Measurements from ENCODE around the gene TAAR6. TPM values are rescaled to one million over a fixed set of nuclear protein-coding genes. Genes with fewer than 3 reads are reported as not detected.

Gene TAAR6
- total RNA-seq, 1 experiment from 2014 or later = not detected

- CTCF ChIA-PET = no interaction called here
- BruUV-seq (replicated peaks) = no TSS peak
Measured at GRCh38 chr6:132537977-132538376, 32.1 kb upstream of the TAAR6 start, which contains the start of gene TAAR9. Gene TAAR9 (plus strand): TSS chr6:132538277. CDS start chr6:132538290, 13 bp downstream.

DNA sequence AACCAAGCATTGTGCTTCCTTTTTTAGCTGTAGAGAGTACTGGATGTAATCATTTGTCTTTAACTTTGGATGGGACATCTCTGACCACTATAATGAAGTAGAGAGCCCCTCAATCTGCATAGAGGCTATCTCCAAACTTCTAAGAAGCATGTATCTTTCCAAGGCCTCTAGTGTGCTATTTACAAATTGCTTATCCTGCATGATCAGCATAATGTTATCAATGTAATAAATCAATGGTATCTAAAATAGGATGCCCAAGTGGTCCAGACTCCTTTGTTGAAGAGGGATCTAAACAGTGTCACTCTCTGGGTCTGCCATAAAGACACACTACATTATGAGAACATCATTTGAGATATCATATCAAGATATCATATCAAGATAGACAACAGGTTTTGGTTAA, 25.3 kb upstream of the TAAR6 start:
- Mint-ChIP-seq H3K4me1 (ENCODE audit: low read depth, unreplicated experiment) (peaks cover 10% of the 10 kb centered on the region), H3K27me3 (ENCODE audit: unreplicated experiment) (no peaks in the 10 kb centered on the region), H3K4me3 (ENCODE audit: low read depth, unreplicated experiment) (no peak overlapping the region), H3K36me3 (ENCODE audit: insufficient read depth, unreplicated experiment) (no peaks in the 10 kb centered on the region), H3K9me3 (ENCODE audit: low read depth, unreplicated experiment) (no peaks in the 10 kb centered on the region), H3K27ac (ENCODE audit: unreplicated experiment) (no peak overlapping the region)
- DNase-seq = no peak
- CTCF ChIA-PET = no interaction called here
- no TSS peak for BruUV-seq (replicated peaks)
- TF ChIP-seq, protein P1, sequence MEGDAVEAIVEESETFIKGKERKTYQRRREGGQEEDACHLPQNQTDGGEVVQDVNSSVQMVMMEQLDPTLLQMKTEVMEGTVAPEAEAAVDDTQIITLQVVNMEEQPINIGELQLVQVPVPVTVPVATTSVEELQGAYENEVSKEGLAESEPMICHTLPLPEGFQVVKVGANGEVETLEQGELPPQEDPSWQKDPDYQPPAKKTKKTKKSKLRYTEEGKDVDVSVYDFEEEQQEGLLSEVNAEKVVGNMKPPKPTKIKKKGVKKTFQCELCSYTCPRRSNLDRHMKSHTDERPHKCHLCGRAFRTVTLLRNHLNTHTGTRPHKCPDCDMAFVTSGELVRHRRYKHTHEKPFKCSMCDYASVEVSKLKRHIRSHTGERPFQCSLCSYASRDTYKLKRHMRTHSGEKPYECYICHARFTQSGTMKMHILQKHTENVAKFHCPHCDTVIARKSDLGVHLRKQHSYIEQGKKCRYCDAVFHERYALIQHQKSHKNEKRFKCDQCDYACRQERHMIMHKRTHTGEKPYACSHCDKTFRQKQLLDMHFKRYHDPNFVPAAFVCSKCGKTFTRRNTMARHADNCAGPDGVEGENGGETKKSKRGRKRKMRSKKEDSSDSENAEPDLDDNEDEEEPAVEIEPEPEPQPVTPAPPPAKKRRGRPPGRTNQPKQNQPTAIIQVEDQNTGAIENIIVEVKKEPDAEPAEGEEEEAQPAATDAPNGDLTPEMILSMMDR (IDR thresholded peaks at IDR 0.05; ENCODE audit: unreplicated experiment) = no peak
- intact Hi-C loops (cut with micrococcal nuclease; ENCODE audit: unreplicated experiment) = no loop called here

More at GRCh38 chr6:132537977-132538376, 32.1 kb upstream of the TAAR6 start, which contains the start of gene TAAR9:
- H3K27me3 Mint-ChIP-seq (ENCODE audit: unreplicated experiment) = no peaks in the 10 kb centered on the region
- H3K36me3 Mint-ChIP-seq (ENCODE audit: insufficient read depth, unreplicated experiment) = no peaks in the 10 kb centered on the region
- intact Hi-C loops (cut with micrococcal nuclease; ENCODE audit: unreplicated experiment) = loop anchor here (5.0 kb wide), 1 partner anchor 54 kb away; no protein-coding TSS in a partner anchor
- H3K27ac Mint-ChIP-seq (ENCODE audit: unreplicated experiment) = no peak within 1 kb of the TSS
- TF ChIP-seq, protein P1 (IDR thresholded peaks at IDR 0.05; ENCODE audit: unreplicated experiment) = no peak
- H3K9me3 Mint-ChIP-seq (ENCODE audit: low read depth, unreplicated experiment) = no peaks in the 10 kb centered on the region
- peaks cover 16% of the 10 kb centered on the region for H3K4me1 Mint-ChIP-seq (ENCODE audit: low read depth, unreplicated experiment)
- DNase-seq = no peak
- H3K4me3 Mint-ChIP-seq (ENCODE audit: low read depth, unreplicated experiment) = no peak within 1 kb of the TSS

- Mint-ChIP-seq H3K9me3 (ENCODE audit: low read depth, unreplicated experiment) (no peaks in the 10 kb centered on the region), H3K4me3 (ENCODE audit: low read depth, unreplicated experiment) (no peak overlapping the region), H3K36me3 (ENCODE audit: insufficient read depth, unreplicated experiment) (no peaks in the 10 kb centered on the region), H3K27ac (ENCODE audit: unreplicated experiment) (no peak overlapping the region), H3K27me3 (ENCODE audit: unreplicated experiment) (no peaks in the 10 kb centered on the region), H3K4me1 (ENCODE audit: low read depth, unreplicated experiment) (peaks cover 2% of the 10 kb centered on the region)
- DNase-seq = no peak
- intact Hi-C loops (cut with micrococcal nuclease; ENCODE audit: unreplicated experiment) = no loop called here
- TF ChIP-seq, protein P1 (IDR thresholded peaks at IDR 0.05; ENCODE audit: unreplicated experiment) = no peak
- CTCF ChIA-PET = no interaction called here
- BruUV-seq (replicated peaks) = no TSS peak
Measured at GRCh38 chr6:132548746-132549463, 21.2 kb upstream of the TAAR6 start.

- no peak overlapping the region for H3K4me3 Mint-ChIP-seq (ENCODE audit: low read depth, unreplicated experiment)
- no peaks in the 10 kb centered on the region for H3K4me1 Mint-ChIP-seq (ENCODE audit: low read depth, unreplicated experiment)
- H3K9me3 Mint-ChIP-seq (ENCODE audit: low read depth, unreplicated experiment) = no peaks in the 10 kb centered on the region
- TF ChIP-seq, protein P1 (IDR thresholded peaks at IDR 0.05; ENCODE audit: unreplicated experiment) = no peak
- no peaks in the 10 kb centered on the region for H3K36me3 Mint-ChIP-seq (ENCODE audit: insufficient read depth, unreplicated experiment)
- no peak for DNase-seq
- intact Hi-C loops (cut with micrococcal nuclease; ENCODE audit: unreplicated experiment) = no loop called here
- BruUV-seq (replicated peaks) = no TSS peak
- CTCF ChIA-PET = interaction anchor here (0.8 kb wide), 1 partner anchor 34 kb away, joined by 3 read pairs; no protein-coding TSS in a partner anchor
- no peaks in the 10 kb centered on the region for H3K27me3 Mint-ChIP-seq (ENCODE audit: unreplicated experiment)
- no peak overlapping the region for H3K27ac Mint-ChIP-seq (ENCODE audit: unreplicated experiment)
Measured at GRCh38 chr6:132551214-132551613, 18.9 kb upstream of the TAAR6 start.

All from Calu3 (cell line).